H1 (cell line): Measurements from ENCODE around the gene ABCC2. TPM values are rescaled to one million over a fixed set of nuclear protein-coding genes. Genes with fewer than 3 reads are reported as not detected.

Experiments used
- CTCF ChIA-PET: fragments of 300-600 bp; sonication (Branson Sonifier 250); formaldehyde crosslinking; loops from one replicate; lab custom pipeline; 2021; ENCODE audit not compliant: partially characterized antibody; lab: Charles Lee
- POLR2A ChIA-PET: fragments of 300-600 bp; sonication (Branson Sonifier 250); formaldehyde crosslinking; loops from one replicate; lab custom pipeline; 2021; ENCODE audit warnings: inconsistent platforms; ENCODE audit not compliant: partially characterized antibody; lab: Charles Lee
- DNase-seq, 2 experiments: peaks; one replicate each; pipeline versions ENCODE4 v3.0.0 to v3.0.0-alpha.2; 2010 to 2022; ENCODE audit warnings: low spot score in 2 of 2, low read depth in 1 of 2, mixed read lengths in 1 of 2
- FAIRE-seq: peaks from 2 replicates; lab custom pipeline; 2011; peaks lifted over from hg19 to GRCh38; lab: Jason Lieb, UNC
- H2AFZ ChIP-seq: 2 replicates; pipeline ENCODE4 v1.8.1; 2012; ENCODE audit warnings: low read length, inconsistent platforms
- H2AK5ac ChIP-seq: 2 replicates; pipeline ENCODE4 v1.6.1; 2013; ENCODE audit warnings: low read depth, low read length
- H2BK120ac ChIP-seq: replicated peaks from 2 replicates; pipeline ENCODE3; 2013; ENCODE audit warnings: low read depth, low read length, inconsistent platforms
- H2BK12ac ChIP-seq: 2 replicates; pipeline ENCODE4 v1.6.1; 2013; ENCODE audit warnings: low read depth, low read length
- H2BK15ac ChIP-seq: 2 replicates; pipeline ENCODE4 v1.6.1; 2013; ENCODE audit warnings: low read length
- H2BK20ac ChIP-seq: 2 replicates; pipeline ENCODE4 v1.6.1; 2013; ENCODE audit warnings: low read length
- H2BK5ac ChIP-seq: 2 replicates; pipeline ENCODE4 v1.6.1; 2013; ENCODE audit warnings: low read depth, low read length
- H3K14ac ChIP-seq: 2 replicates; pipeline ENCODE4 v1.6.1; 2013; ENCODE audit warnings: inconsistent platforms; ENCODE audit not compliant: insufficient read length
- H3K18ac ChIP-seq: 2 replicates; pipeline ENCODE4 v1.6.1; 2013; ENCODE audit warnings: low read length; ENCODE audit errors: extremely low read depth
- H3K23ac ChIP-seq: 2 replicates; pipeline ENCODE4 v1.6.1; 2013; ENCODE audit warnings: inconsistent platforms; ENCODE audit not compliant: insufficient read length
- H3K23me2 ChIP-seq: 2 replicates; pipeline ENCODE4 v1.6.1; 2013; ENCODE audit warnings: low read depth, low read length
- H3K27ac ChIP-seq: 2 replicates; pipeline ENCODE4 v1.6.1; 2011; ENCODE audit warnings: low read depth, low read length, inconsistent platforms
- H3K27me3 ChIP-seq, 4 experiments: replicated peaks in 1 of 4; 1 replicate in 1 of 4; 2 replicates in 3 of 4; pipeline versions ENCODE4 v1.6.1 to v1.8.1; 2011 to 2013; ENCODE audit warnings: low read length in 3 of 4, mild to moderate bottlenecking in 3 of 4, inconsistent platforms in 2 of 4, mixed read lengths in 2 of 4, moderate library complexity in 1 of 4; ENCODE audit not compliant: control insufficient read depth in 3 of 4, insufficient read depth in 3 of 4; ENCODE audit errors: extremely low read depth in 1 of 4
- H3K36me3 ChIP-seq, 4 experiments: 2 replicates each; pipeline versions ENCODE4 v1.6.1 to v1.8.1; 2011 to 2013; ENCODE audit warnings: mild to moderate bottlenecking in 4 of 4, low read length in 3 of 4, moderate library complexity in 2 of 4, control low read depth in 1 of 4, inconsistent platforms in 1 of 4; ENCODE audit not compliant: insufficient read depth in 4 of 4, control insufficient read depth in 2 of 4
- H3K4ac ChIP-seq: replicated peaks from 2 replicates; pipeline ENCODE3; 2013; ENCODE audit warnings: low read length, low read depth, mixed read lengths, inconsistent platforms; ENCODE audit not compliant: insufficient read length
- H3K4me1 ChIP-seq, 4 experiments: replicated peaks in 1 of 4; 1 replicate in 1 of 4; 2 replicates in 3 of 4; pipeline versions ENCODE4 v1.6.1 to v1.8.1; 2011 to 2013; ENCODE audit warnings: low read length in 3 of 4, inconsistent platforms in 2 of 4, mixed read lengths in 1 of 4; ENCODE audit not compliant: insufficient read depth in 4 of 4, control insufficient read depth in 3 of 4
- H3K4me2 ChIP-seq, 2 experiments: 2 replicates each; pipeline versions ENCODE4 v1.6.1 to v1.8.1; 2011 to 2013; ENCODE audit warnings: low read depth in 2 of 2, low read length in 2 of 2, control low read depth in 1 of 2, inconsistent platforms in 1 of 2, mild to moderate bottlenecking in 1 of 2; ENCODE audit not compliant: insufficient read depth in 1 of 2
- H3K4me3 ChIP-seq, 4 experiments: fragments of 200-600, 300-600 bp in 1 of 4; sonication (generic), shearing (Covaris generic), sonication (Bioruptor Twin) in 1 of 4; 2 replicates each; pipeline versions ENCODE4 v1.5.1 to v1.8.1; 2011 to 2016; ENCODE audit warnings: low read length in 4 of 4, low read depth in 3 of 4, control low read depth in 2 of 4, inconsistent platforms in 2 of 4, mild to moderate bottlenecking in 2 of 4, mixed read lengths in 1 of 4, moderate library complexity in 1 of 4; ENCODE audit not compliant: insufficient read depth in 2 of 4; ENCODE audit errors: extremely low read depth in 1 of 4
- H3K56ac ChIP-seq: replicated peaks from 2 replicates; pipeline ENCODE3; 2013; ENCODE audit warnings: low read depth, mild to moderate bottlenecking, mixed read lengths, low read length, inconsistent platforms; ENCODE audit not compliant: insufficient read length
- H3K79me1 ChIP-seq: 2 replicates; pipeline ENCODE4 v1.6.1; 2013; ENCODE audit warnings: low read depth, low read length, control low read depth
- H3K79me2 ChIP-seq, 2 experiments: 2 replicates each; pipeline versions ENCODE4 v1.6.1 to v1.8.1; 2012 to 2013; ENCODE audit warnings: low read length in 2 of 2, mild to moderate bottlenecking in 2 of 2, inconsistent platforms in 1 of 2; ENCODE audit not compliant: insufficient read depth in 2 of 2, control insufficient read depth in 1 of 2
- H3K9ac ChIP-seq, 4 experiments: replicated peaks in 1 of 4; 1 replicate in 1 of 4; 2 replicates in 3 of 4; pipeline versions ENCODE4 v1.6.1 to v1.8.1; 2011 to 2013; ENCODE audit warnings: low read depth in 3 of 4, low read length in 3 of 4, control low read depth in 2 of 4, mild to moderate bottlenecking in 2 of 4, moderate library complexity in 2 of 4, inconsistent platforms in 1 of 4; ENCODE audit errors: extremely low read depth in 1 of 4
- H3K9me3 ChIP-seq, 2 experiments: 2 replicates each; pipeline versions ENCODE4 v1.6.1 to v1.8.1; 2012 to 2013; ENCODE audit warnings: mild to moderate bottlenecking in 2 of 2, moderate library complexity in 2 of 2, control low read depth in 1 of 2, inconsistent platforms in 1 of 2, low read depth in 1 of 2, low read length in 1 of 2, mixed read lengths in 1 of 2; ENCODE audit not compliant: insufficient read depth in 2 of 2
- H4K20me1 ChIP-seq, 2 experiments: replicated peaks in 1 of 2; 2 replicates each; pipeline versions ENCODE3 to v1.8.1; 2011 to 2013; ENCODE audit warnings: inconsistent platforms in 2 of 2, low read length in 2 of 2, mild to moderate bottlenecking in 1 of 2; ENCODE audit not compliant: insufficient read depth in 2 of 2, control insufficient read depth in 1 of 2
- H4K5ac ChIP-seq: 2 replicates; pipeline ENCODE4 v1.6.1; 2013; ENCODE audit warnings: low read length, low read depth, mixed read lengths, inconsistent platforms; ENCODE audit not compliant: insufficient read length
- H4K8ac ChIP-seq: 2 replicates; pipeline ENCODE4 v1.8.0; 2013; ENCODE audit warnings: mild to moderate bottlenecking, moderate library complexity, low read length, inconsistent platforms; ENCODE audit not compliant: insufficient read depth; ENCODE audit errors: extremely low read depth
- H4K91ac ChIP-seq: replicated peaks from 2 replicates; pipeline ENCODE3; 2013; ENCODE audit warnings: low read length, mixed read lengths, inconsistent platforms; ENCODE audit not compliant: insufficient read length
- EZH2 ChIP-seq: fragments of 200-600 bp; sonication (generic); IDR thresholded peaks from 2 replicates; pipeline ENCODE4 v1.7.1; 2012; ENCODE audit warnings: low read depth, mild to moderate bottlenecking, moderate library complexity, low read length, inconsistent platforms; ENCODE audit not compliant: severe bottlenecking
- KDM5A ChIP-seq: fragments of 200-600 bp; IDR thresholded peaks from 2 replicates; pipeline ENCODE4 v1.7.1; 2012; ENCODE audit warnings: mild to moderate bottlenecking, low read length, inconsistent platforms, mixed read lengths
- POLR2AphosphoS5 ChIP-seq: IDR thresholded peaks from 2 replicates; pipeline ENCODE4 v1.6.1; 2011; ENCODE audit warnings: low read depth, low read length
- SP4 ChIP-seq: IDR thresholded peaks from 2 replicates; pipeline ENCODE4 v1.6.1; 2012; ENCODE audit warnings: low read length, inconsistent platforms
- TCF12 ChIP-seq: IDR thresholded peaks from 2 replicates; pipeline ENCODE4 v1.6.1; 2011; ENCODE audit warnings: low read depth, mild to moderate bottlenecking, low read length
- TEAD4 ChIP-seq: IDR thresholded peaks from 2 replicates; pipeline ENCODE4 v1.6.1; 2012; ENCODE audit warnings: low read depth, low read length, inconsistent platforms, mixed read lengths
- WGBS, 2 experiments: shearing (Covaris generic) in 1 of 2; methylation state at CpG; one replicate each; pipeline versions ENCODE4 v1.1.6 to v1.1.7; 2013 to 2015; ENCODE audit warnings: low lambda C conversion rate in 2 of 2, mixed read lengths in 2 of 2, inconsistent platforms in 1 of 2, low coverage in 1 of 2, missing lambda C conversion rate in 1 of 2; ENCODE audit not compliant: insufficient replicate concordance in 2 of 2, insufficient coverage in 1 of 2, insufficient read length in 1 of 2; ENCODE audit errors: extremely low coverage in 1 of 2, missing lambda C conversion rate in 1 of 2; 5-methylcytosine and 5-hydroxymethylcytosine counted together
- polyA plus RNA-seq, 7 experiments: library from polyadenylated mRNA; depleted of rRNA in 3 of 7; stranded (reverse) in 5 of 7; unstranded in 2 of 7; fragments of >200 nt in 5 of 7; fragments of 200-250 nt in 2 of 7; gene quantifications; 1 replicate in 5 of 7; 2 replicates in 1 of 7; 4 replicates in 1 of 7; pipeline versions ENCODE4 v1.2.1 to v1.2.3, GENCODE V29; 2011 to 2013; ENCODE audit warnings: missing spikeins in 2 of 7, mixed read lengths in 2 of 7
- total RNA-seq: library from RNA; stranded (reverse); fragmentation: NEBNext Ultra II Directional; extraction: Animal tissue kit (Norgen Biotek cat#: 25700); gene quantifications from 2 replicates; pipeline ENCODE4 v1.2.1, GENCODE V29; 2021

Gene ABCC2
- total and polyA plus RNA-seq, 2 of the 8 experiments (the other 6 are each of a cell fraction or from before 2014, with no cell fraction given) = 0.74 to 1.1 TPM

DNA sequence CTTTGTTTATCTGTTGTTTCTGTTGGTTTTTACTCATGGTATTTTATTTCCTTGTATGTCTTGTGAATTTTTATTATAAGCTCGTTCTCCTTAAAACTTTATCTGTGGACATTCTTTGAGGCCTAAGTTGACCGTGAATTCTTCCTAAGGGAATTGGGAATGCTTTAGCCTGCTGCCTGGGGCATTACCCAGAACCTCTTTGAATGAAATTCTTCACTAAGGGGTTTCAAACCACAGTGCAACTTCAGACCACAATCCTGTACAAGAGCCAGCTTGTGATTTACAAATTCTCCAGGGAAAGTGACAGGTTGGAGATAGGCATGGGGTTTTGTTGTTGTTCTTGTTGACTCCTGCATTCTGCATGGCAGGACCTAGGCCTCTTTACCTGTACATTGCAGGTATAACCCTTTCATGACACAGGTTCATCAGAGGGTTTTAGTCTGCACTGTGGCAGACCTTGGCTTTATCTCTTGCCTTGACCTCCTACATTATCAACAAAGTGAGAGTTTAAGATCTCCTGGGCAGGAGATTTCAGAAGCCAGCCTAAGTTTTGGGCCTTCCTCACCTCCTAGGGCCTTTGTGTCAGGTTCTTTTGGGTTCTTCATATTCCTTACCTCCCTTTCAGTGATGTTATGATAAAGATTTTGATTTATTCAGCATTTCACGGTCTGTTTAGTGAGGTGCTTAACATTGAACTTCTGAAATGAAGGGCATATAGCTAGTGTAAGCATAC lies 70.2 kb downstream of the ABCC2 start:
- Histone ChIP-seq H3K9me3 (no peaks in the 10 kb centered on the region), H2BK15ac (peak overlapping the region; percentile 66; the same call in 1 of the 2 replicates), H3K18ac (no peak overlapping the region), H3K79me2 (no peaks in the 10 kb centered on the region), H3K27ac (no peak overlapping the region), H3K79me1 (no peaks in the 10 kb centered on the region), H3K4ac (no peak overlapping the region), H2AK5ac (no peak overlapping the region), H3K4me3 (no peak overlapping the region), H3K4me1 (peaks cover 8 to 25% (median 20%) of the 10 kb centered on the region in 4 experiments; a peak in 6 of 7 replicates), H3K9ac (no peak overlapping the region), H3K36me3 (no peaks in the 10 kb centered on the region), H2BK20ac (0 out of 2 replicates have a peak overlapping the region, but pooled peaks have one; percentile 44), H4K8ac (no peak overlapping the region), H3K56ac (no peak overlapping the region), H3K23me2 (no peaks in the 10 kb centered on the region)
- 87% methylated on average over 3 of the region's 3 CpGs; no CpG with 5 or more reads in 1 of the 2 experiments for WGBS, 2 experiments
- DNase-seq (no peak), FAIRE-seq (no peak)
- POLR2A ChIA-PET = interaction anchor here (0.8 kb wide), 1 partner anchor 15 kb away, joined by 3 read pairs; no protein-coding TSS in a partner anchor
- TF ChIP-seq EZH2 = no peak
- no peak for TF ChIP-seq POLR2AphosphoS5
- TF ChIP-seq KDM5A = no peak
- no peak for TF ChIP-seq TEAD4
- TF ChIP-seq SP4 = no peak
- TF ChIP-seq TCF12 = no peak
- TF ChIP-seq, all 59 proteins: peak for 0
- Histone ChIP-seq H2BK12ac (peak overlapping the region; percentile 6; the same call in 1 of the 2 replicates), H4K5ac (no peak overlapping the region), H3K23ac (no peak overlapping the region), H3K27me3 (no peaks in the 10 kb centered on the region), H4K20me1 (no peaks in the 10 kb centered on the region), H2AFZ (no peak overlapping the region), H3K14ac (no peak overlapping the region), H3K4me2 (no peak overlapping the region), H2BK5ac (no peak overlapping the region), H2BK120ac (no peak overlapping the region), H4K91ac (no peak overlapping the region)
- CTCF ChIA-PET = interaction anchor here (1.5 to 10.8 kb wide), 9 partner anchors 7 to 193 kb away, joined by 3 to 100 read pairs (median 7); partner anchors contain the start of gene DNMBP
